Activated naive CD4-positive, alpha-beta T cell treated with anti-CD3 and anti-CD28 coated beads, Interleukin-2, amount 50 U/mL, for 72 hours (primary cell): ENCODE data around the gene INTU. TPM values are rescaled to one million over a fixed set of nuclear protein-coding genes. Genes with fewer than 3 reads are reported as not detected.
A peak's percentile ranks its signal among the peaks of the same experiment; 100 is the strongest.
"Not testable (repeated sequence)": the region's sequence is repeated elsewhere in the genome, so short reads cannot be mapped to it uniquely, and the experiment has no call there.

Source experiments
- ATAC-seq, 2 donors: fragments of 150-1000 bp; cut with Tn5 transposase; 2 replicates each; pipeline ENCODE4 v1.10.0; 2021; ENCODE audit warnings: mild to moderate bottlenecking in 2 of 2, moderate library complexity in 2 of 2
- DNase-seq, 2 donors: peaks; one replicate each; pipeline ENCODE4 v3.0.0; 2021 to 2022; ENCODE audit warnings: low spot score in 2 of 2
- H3K27ac Mint-ChIP-seq, 2 donors: one replicate each; pipeline ENCODE4 v1.8.0; 2022; ENCODE audit warnings: mild to moderate bottlenecking in 2 of 2, mixed read lengths in 2 of 2
- H3K36me3 Mint-ChIP-seq, 2 donors: one replicate each; pipeline ENCODE4 v1.8.0; 2022; ENCODE audit warnings: mixed read lengths in 2 of 2
- H3K9me3 Mint-ChIP-seq, 2 donors: one replicate each; pipeline ENCODE4 v1.8.0; 2022; ENCODE audit warnings: mixed read lengths in 2 of 2
- total RNA-seq, 2 donors: library from RNA; stranded (reverse); gene quantifications; one replicate each; pipeline ENCODE4 v1.2.3, GENCODE V29; 2022

INTU gene
- total RNA-seq = under 1 TPM; 0.21 to 0.75 TPM

- Mint-ChIP-seq H3K9me3 (no peaks in the 10 kb centered on the region), H3K36me3 (peaks cover 9% of the 10 kb centered on the region in 2 donors), H3K27ac (no peak within 1 kb of the TSS)
- ATAC-seq = peak; percentile 87 to 94
- DNase-seq = peak in 1 of 2 donors; percentile 35
Observed at GRCh38 chr4:127632420-127633403, at the start of gene INTU. INTU (plus strand) TSS chr4:127632957; CDS start chr4:127633035, 78 bp downstream.

GRCh38 chr4:127586496-127586895, 46.3 kb upstream of the INTU start:
- not testable (repeated sequence) for H3K27ac Mint-ChIP-seq, H3K36me3 Mint-ChIP-seq, DNase-seq, ATAC-seq, H3K9me3 Mint-ChIP-seq

GRCh38 chr4:127586922-127587571, 45.7 kb upstream of the INTU start:
- ATAC-seq = peak; percentile 43 to 63
- Mint-ChIP-seq H3K27ac (peak overlapping the region in 1 of 2 donors; percentile 32), H3K36me3 (no peaks in the 10 kb centered on the region), H3K9me3 (no peaks in the 10 kb centered on the region)
- no peak for DNase-seq

DNA sequence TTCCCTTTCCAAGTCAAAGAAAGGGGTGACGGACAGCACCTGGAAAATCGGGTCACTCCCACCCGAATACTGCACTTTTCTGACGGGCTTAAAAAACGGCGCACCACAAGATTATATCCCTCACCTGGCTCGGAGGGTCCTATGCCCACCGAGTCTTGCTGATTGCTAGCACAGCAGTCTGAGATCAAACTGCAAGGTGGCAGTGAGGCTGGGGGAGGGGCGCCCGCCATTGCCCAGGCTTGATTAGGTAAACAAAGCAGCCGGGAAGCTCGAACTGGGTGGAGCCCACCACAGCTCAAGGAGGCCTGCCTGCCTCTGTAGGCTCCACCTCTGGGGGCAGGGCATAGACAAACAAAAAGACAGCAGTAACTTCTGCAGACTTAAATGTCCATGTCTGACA, 43.6 kb upstream of the INTU start:
- not testable (repeated sequence) for ATAC-seq, H3K36me3 Mint-ChIP-seq, DNase-seq, H3K9me3 Mint-ChIP-seq, H3K27ac Mint-ChIP-seq

DNA sequence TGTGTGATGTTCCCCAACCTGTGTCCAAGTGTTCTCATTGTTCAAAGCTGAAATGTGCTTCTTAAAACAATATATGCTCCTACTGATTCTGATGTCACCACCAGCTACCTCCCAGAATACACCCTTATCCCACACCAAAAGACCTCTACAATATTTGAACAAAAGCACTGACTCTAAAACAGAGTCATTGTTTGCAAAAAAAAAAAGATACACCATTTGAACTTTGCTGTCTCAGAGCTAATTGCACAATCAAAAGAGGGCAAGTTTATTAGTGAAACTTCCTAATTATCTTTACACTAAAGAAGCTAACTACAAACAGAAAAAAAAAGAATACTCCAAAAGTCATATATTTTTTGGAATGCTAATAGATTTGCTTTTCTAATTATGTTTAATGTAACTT, 34.1 kb upstream of the INTU start:
- Mint-ChIP-seq H3K27ac (no peak overlapping the region), H3K9me3 (no peaks in the 10 kb centered on the region), H3K36me3 (no peaks in the 10 kb centered on the region)
- DNase-seq (no peak), ATAC-seq (no peak)

- DNase-seq = no peak
- H3K27ac Mint-ChIP-seq = no peak overlapping the region
- ATAC-seq = no peak
- no peaks in the 10 kb centered on the region for H3K36me3 Mint-ChIP-seq
- no peaks in the 10 kb centered on the region for H3K9me3 Mint-ChIP-seq
Observed at GRCh38 chr4:127601029-127601428, 31.7 kb upstream of the INTU start.

DNA sequence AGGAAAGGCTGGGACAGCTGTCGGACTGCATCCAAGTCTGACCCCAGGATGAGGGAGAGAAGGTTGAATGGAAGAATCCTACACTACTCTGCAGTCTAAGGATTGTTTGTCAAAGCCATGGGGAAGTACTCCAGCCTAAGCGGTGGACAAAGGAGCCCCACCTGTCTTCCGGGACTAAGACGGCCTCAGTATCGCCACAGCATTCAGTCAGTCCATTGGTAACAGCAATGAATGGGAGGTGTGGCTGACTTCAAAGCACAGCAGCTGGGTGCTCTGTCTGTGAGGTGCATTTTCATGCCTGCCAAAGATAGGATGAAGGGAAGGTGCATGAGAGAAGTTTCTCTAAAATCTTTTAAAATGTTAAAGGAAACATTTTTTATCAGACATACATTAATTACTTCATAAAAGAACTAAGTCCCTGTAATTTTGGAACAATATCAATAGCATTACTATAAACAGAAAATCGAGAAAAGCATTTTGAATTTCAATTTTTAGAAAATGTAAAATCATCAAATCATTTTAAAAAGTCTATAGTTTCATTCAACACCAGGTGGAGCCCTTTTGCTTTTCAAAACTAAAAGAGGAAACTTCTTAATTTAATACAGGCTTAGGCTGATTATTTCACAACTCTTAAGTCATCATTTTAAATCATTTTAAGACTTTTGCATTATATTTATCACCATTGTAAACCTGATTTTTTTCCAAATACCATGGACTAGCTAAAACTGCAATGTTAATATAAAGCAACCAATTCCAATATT, 27.6 kb upstream of the INTU start:
- Mint-ChIP-seq H3K36me3 (no peaks in the 10 kb centered on the region), H3K27ac (no peak overlapping the region), H3K9me3 (no peaks in the 10 kb centered on the region)
- ATAC-seq (no peak), DNase-seq (no peak)

DNA sequence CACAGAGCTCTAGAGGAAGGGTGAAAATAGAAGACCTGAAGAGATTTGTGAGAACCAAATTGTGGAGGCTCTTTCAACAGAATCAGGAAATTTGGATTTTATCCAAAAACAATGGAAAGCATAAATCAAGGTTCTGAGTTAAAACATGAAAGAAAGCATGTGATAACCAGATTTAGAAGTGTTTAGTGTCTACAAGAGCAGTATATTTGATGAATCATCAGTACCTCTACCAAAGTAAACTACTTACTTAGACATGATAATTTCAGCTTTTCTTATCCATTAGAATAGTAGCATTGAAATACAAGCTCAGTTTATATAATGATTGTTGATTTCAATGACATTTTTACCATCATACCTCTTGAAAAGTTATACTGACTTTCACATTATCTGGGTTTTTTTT, 25.9 kb upstream of the INTU start:
- Mint-ChIP-seq H3K27ac (no peak overlapping the region), H3K9me3 (no peaks in the 10 kb centered on the region), H3K36me3 (no peaks in the 10 kb centered on the region)
- DNase-seq (no peak), ATAC-seq (no peak)

GRCh38 chr4:127609484-127609883, 23.3 kb upstream of the INTU start:
- H3K36me3 Mint-ChIP-seq = no peaks in the 10 kb centered on the region
- H3K27ac Mint-ChIP-seq = no peak overlapping the region
- no peak for ATAC-seq
- H3K9me3 Mint-ChIP-seq = no peaks in the 10 kb centered on the region
- no peak for DNase-seq

DNA sequence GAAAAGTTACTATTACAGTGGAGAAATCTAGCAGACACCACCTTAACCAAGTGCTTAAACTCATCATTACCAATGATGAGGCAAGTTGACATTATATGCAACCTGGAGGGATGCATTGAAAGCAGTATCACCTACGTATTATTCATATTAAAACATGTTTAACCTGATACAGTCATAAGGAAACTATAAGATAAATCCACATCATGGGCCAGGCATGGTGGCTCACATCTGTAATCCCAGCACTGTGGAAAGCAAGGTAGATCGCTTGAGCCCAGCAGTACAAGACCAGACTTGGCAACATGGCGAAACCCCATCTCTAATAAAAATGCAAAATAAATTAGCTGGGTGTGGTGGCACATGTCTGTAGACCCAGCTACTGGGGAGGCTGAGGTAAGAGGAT, 22.3 kb upstream of the INTU start:
- Mint-ChIP-seq H3K36me3 (no peaks in the 10 kb centered on the region), H3K9me3 (peaks cover 0 to 2% of the 10 kb centered on the region in 2 donors), H3K27ac (no peak overlapping the region)
- peak in 1 of 2 donors; percentile 38 for ATAC-seq
- DNase-seq = no peak

- H3K9me3 Mint-ChIP-seq = peaks cover 0 to 9% of the 10 kb centered on the region in 2 donors
- H3K36me3 Mint-ChIP-seq = no peaks in the 10 kb centered on the region
- no peak for DNase-seq
- ATAC-seq = no peak
- H3K27ac Mint-ChIP-seq = peak overlapping the region in 1 of 2 donors; percentile 4
Observed at GRCh38 chr4:127616898-127617297, 15.9 kb upstream of the INTU start.

GRCh38 chr4:127618427-127618826, 14.3 kb upstream of the INTU start:
- ATAC-seq (no peak), DNase-seq (no peak)
- no peaks in the 10 kb centered on the region for H3K36me3 Mint-ChIP-seq
- H3K9me3 Mint-ChIP-seq = peaks cover 0 to 9% of the 10 kb centered on the region in 2 donors
- no peak overlapping the region for H3K27ac Mint-ChIP-seq

- no peak for ATAC-seq
- no peaks in the 10 kb centered on the region for H3K9me3 Mint-ChIP-seq
- H3K27ac Mint-ChIP-seq = no peak overlapping the region
Observed at GRCh38 chr4:127622621-127622920, 10.2 kb upstream of the INTU start.

GRCh38 chr4:127622921-127623796, 9.6 kb upstream of the INTU start:
- peak; percentile 24 to 69 for ATAC-seq
- H3K9me3 Mint-ChIP-seq = no peaks in the 10 kb centered on the region
- peak in 1 of 2 donors; percentile 10 for DNase-seq

More at GRCh38 chr4:127622621-127622920, 10.2 kb upstream of the INTU start:
- peaks cover 4% of the 10 kb centered on the region in 2 donors for H3K36me3 Mint-ChIP-seq
- no peak for DNase-seq

GRCh38 chr4:127623797-127624083, 9.0 kb upstream of the INTU start:
- ATAC-seq (no peak), DNase-seq (no peak)
- Mint-ChIP-seq H3K36me3 (peaks cover 4% of the 10 kb centered on the region in 2 donors), H3K9me3 (no peaks in the 10 kb centered on the region), H3K27ac (no peak overlapping the region)

More at GRCh38 chr4:127622921-127623796, 9.6 kb upstream of the INTU start:
- Mint-ChIP-seq H3K36me3 (peaks cover 4% of the 10 kb centered on the region in 2 donors), H3K27ac (no peak overlapping the region)

DNA sequence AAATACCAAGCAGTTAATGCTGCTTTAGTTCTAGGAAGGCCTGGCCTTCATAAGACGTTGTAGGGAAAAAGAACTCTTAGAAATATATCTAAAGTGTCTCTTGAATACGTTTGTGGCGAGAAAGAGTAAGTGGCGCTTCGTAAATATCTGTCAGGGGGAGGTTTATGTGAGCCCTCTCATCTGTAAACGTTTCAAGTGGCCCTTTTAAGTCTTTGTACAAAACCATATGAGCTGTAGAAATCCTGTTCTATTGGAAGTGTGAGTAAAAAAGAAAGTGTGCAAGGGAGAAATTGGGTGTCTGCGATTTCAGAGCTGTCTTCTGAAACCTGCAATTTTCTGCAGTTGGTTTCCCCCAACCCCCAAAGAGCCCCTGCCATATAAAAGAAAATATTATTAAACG, 8.6 kb upstream of the INTU start:
- no peaks in the 10 kb centered on the region for H3K9me3 Mint-ChIP-seq

More for the DNA sequence above, 8.6 kb upstream of the INTU start:
- ATAC-seq (no peak), DNase-seq (no peak)
- H3K27ac Mint-ChIP-seq = no peak overlapping the region
- peaks cover 4% of the 10 kb centered on the region in 2 donors for H3K36me3 Mint-ChIP-seq
